Transverse colon (tissue), 4 donors: Measurements from ENCODE around the gene PRKAG3. TPM values are rescaled to one million over a fixed set of nuclear protein-coding genes. Genes with fewer than 3 reads are reported as not detected.

Experiments used
- DNase-seq: peaks from one replicate; pipeline ENCODE4 v3.0.0-alpha.2; 2019
- H3K27ac ChIP-seq, 4 donors: fragments of 200-600 bp; sonication (generic); 2 replicates each; pipeline ENCODE4 v1.5.1; 2016 to 2018; ENCODE audit warnings: inconsistent platforms in 4 of 4
- H3K27me3 ChIP-seq: fragments of 200-600 bp; sonication (generic); 2 replicates; pipeline ENCODE4 v1.5.1; 2017; ENCODE audit warnings: inconsistent platforms
- H3K36me3 ChIP-seq, 4 donors: fragments of 200-600 bp; sonication (generic); 2 replicates each; pipeline ENCODE4 v1.5.1; 2017 to 2019; ENCODE audit warnings: inconsistent platforms in 4 of 4
- H3K4me1 ChIP-seq, 4 donors: fragments of 200-600 bp; sonication (generic); 2 replicates each; pipeline ENCODE4 v1.5.1; 2017 to 2020; ENCODE audit warnings: inconsistent platforms in 4 of 4
- H3K4me3 ChIP-seq, 4 donors: fragments of 200-600 bp; sonication (generic); 1 replicate in 1 of 4; 2 replicates in 3 of 4; pipeline versions ENCODE4 v1.5.1 to v1.6.1; 2017 to 2019; ENCODE audit warnings: inconsistent platforms in 4 of 4
- H3K9me3 ChIP-seq, 2 donors: fragments of 200-600 bp; sonication (generic); 2 replicates each; pipeline ENCODE4 v1.5.1; 2017 to 2019; ENCODE audit warnings: inconsistent platforms in 2 of 2
- CTCF ChIP-seq, 5 experiments: fragments of 200-600 bp in 3 of 5; fragments of 450-650 bp in 2 of 5; sonication (generic) in 3 of 5; IDR thresholded peaks; 1 replicate in 2 of 5; 2 replicates in 3 of 5; pipeline ENCODE4 v1.5.1; 2016 to 2017; ENCODE audit warnings: antibody characterized with exemption in 5 of 5, inconsistent platforms in 3 of 5, mild to moderate bottlenecking in 2 of 5, moderate library complexity in 1 of 5
- EP300 ChIP-seq: sonication (generic); formaldehyde crosslinking; IDR thresholded peaks from one replicate; pipeline ENCODE4 v1.6.1; 2017; ENCODE audit warnings: antibody characterized with exemption, low read depth
- POLR2A ChIP-seq: fragments of 450-650 bp; IDR thresholded peaks from one replicate; pipeline ENCODE4 v1.6.1; 2016; ENCODE audit warnings: antibody characterized with exemption, mild to moderate bottlenecking, moderate library complexity
- POLR2AphosphoS5 ChIP-seq, 3 donors: sonication (generic); formaldehyde crosslinking; IDR thresholded peaks; one replicate each; pipeline ENCODE4 v1.6.1; 2016; ENCODE audit warnings: antibody characterized with exemption in 3 of 3
- WGBS, 2 donors: methylation state at CpG; one replicate each; pipeline ENCODE4 v1.1.5; 2018; ENCODE audit warnings: low coverage in 1 of 2; 5-methylcytosine and 5-hydroxymethylcytosine counted together
- in situ Hi-C, 4 donors: fragments of 200-750 bp; cut with MboI; loops; one replicate each; pipeline versions ENCODE4 v1.15.0 to v1.15.1; 2017; ENCODE audit warnings: low sequenced_read_pairs in 3 of 4, low pct_ligation_motif_present in 1 of 4, low pct_unique_long_range_greater_than_20kb in 1 of 4
- intact Hi-C: fragments of 100-400 bp; cut with DNase I; formaldehyde crosslinking; loops from one replicate; pipeline ENCODE4 v1.15.1; 2023; ENCODE audit warnings: low total_unique reads
- total RNA-seq, 4 donors: library from RNA; depleted of rRNA; stranded (reverse); fragments of >200 nt; gene quantifications; one replicate each; pipeline ENCODE4 v1.1.0, GENCODE V29; 2016

Gene PRKAG3
- total RNA-seq, 4 donors from 2014 or later, result not detected

- intact Hi-C loops (no loop called here), in situ Hi-C loops (loop anchor here (10.0 to 25.0 kb wide), 4 partner anchors 103 to 128 kb away; partner anchors contain the start of gene TTLL4 (in 1 of the 4))
- H3K36me3 ChIP-seq, result peaks cover 0 to 1% (median 0%) of the 10 kb centered on the region in 4 donors
- no peaks in the 10 kb centered on the region for H3K4me1 ChIP-seq
- no peak overlapping the region for H3K27ac ChIP-seq
- no peak for TF ChIP-seq POLR2AphosphoS5 (IDR thresholded peaks at IDR 0.05)
- TF ChIP-seq POLR2A, result no peak
- no peak for TF ChIP-seq EP300
- TF ChIP-seq CTCF (IDR thresholded peaks at IDR 0.05), result no peak
- WGBS, 2 donors, result 70 to 93% methylated on average over 1 of the region's 1 CpG
- no peak for DNase-seq
- H3K9me3 ChIP-seq, result peaks cover 5 to 6% of the 10 kb centered on the region in 2 donors
- peaks cover 40% of the 10 kb centered on the region for H3K27me3 ChIP-seq
- H3K4me3 ChIP-seq, result no peak overlapping the region
Measured at GRCh38 chr2:218839888-218840287, 8.3 kb upstream of the PRKAG3 start.

- H3K4me1 ChIP-seq, result no peaks in the 10 kb centered on the region
- H3K27me3 ChIP-seq, result peaks cover 43% of the 10 kb centered on the region
- 74 to 79% methylated on average over 4 of the region's 4 CpGs for WGBS, 2 donors
- H3K36me3 ChIP-seq, result peaks cover 0 to 1% (median 0%) of the 10 kb centered on the region in 4 donors
- peaks cover 5 to 6% of the 10 kb centered on the region in 2 donors for H3K9me3 ChIP-seq
- H3K27ac ChIP-seq, result no peak overlapping the region
- intact Hi-C loops (no loop called here), in situ Hi-C loops (loop anchor here (10.0 to 25.0 kb wide), 4 partner anchors 102 to 127 kb away; partner anchors contain the start of gene TTLL4 (in 1 of the 4))
- TF ChIP-seq POLR2A (no peak), POLR2AphosphoS5 (IDR thresholded peaks at IDR 0.05) (no peak), CTCF (IDR thresholded peaks at IDR 0.05) (no peak), EP300 (no peak)
- no peak overlapping the region for H3K4me3 ChIP-seq
- no peak for DNase-seq
Measured at GRCh38 chr2:218839430-218839829, 7.8 kb upstream of the PRKAG3 start.

- WGBS, 2 donors, result 78 to 80% methylated on average over 2 of the region's 2 CpGs
- no peak for DNase-seq
- intact Hi-C loops (no loop called here), in situ Hi-C loops (loop anchor here (10.0 to 25.0 kb wide), 4 partner anchors 100 to 125 kb away; partner anchors contain the start of gene TTLL4 (in 1 of the 4))
- H3K4me3 ChIP-seq, result no peak overlapping the region
- H3K9me3 ChIP-seq, result peaks cover 5 to 6% of the 10 kb centered on the region in 2 donors
- H3K27me3 ChIP-seq, result peaks cover 51% of the 10 kb centered on the region
- no peak for TF ChIP-seq CTCF (IDR thresholded peaks at IDR 0.05)
- TF ChIP-seq EP300, result no peak
- TF ChIP-seq POLR2AphosphoS5 (IDR thresholded peaks at IDR 0.05), result no peak
- no peak for TF ChIP-seq POLR2A
- peaks cover 0 to 1% (median 0%) of the 10 kb centered on the region in 4 donors for H3K36me3 ChIP-seq
- no peaks in the 10 kb centered on the region for H3K4me1 ChIP-seq
- H3K27ac ChIP-seq, result no peak overlapping the region
Measured at GRCh38 chr2:218837495-218837894, 5.9 kb upstream of the PRKAG3 start.

GRCh38 chr2:218834685-218835084, 3.1 kb upstream of the PRKAG3 start:
- DNase-seq, result no peak
- Histone ChIP-seq H3K9me3 (peaks cover 5 to 6% of the 10 kb centered on the region in 2 donors), H3K4me3 (no peak overlapping the region), H3K36me3 (peaks cover 0 to 1% (median 0%) of the 10 kb centered on the region in 4 donors), H3K4me1 (no peaks in the 10 kb centered on the region), H3K27ac (no peak overlapping the region), H3K27me3 (peaks cover 51% of the 10 kb centered on the region)
- no peak for TF ChIP-seq EP300
- 65 to 80% methylated on average over 1 to 4 of the region's 4 CpGs for WGBS, 2 donors
- in situ Hi-C loops (loop anchor here (10.0 to 25.0 kb wide), 4 partner anchors 97 to 122 kb away; partner anchors contain the start of gene TTLL4 (in 1 of the 4)), intact Hi-C loops (no loop called here)
